Measurements from ENCODE around the gene PSMF1.
"Not testable (repeated sequence)": the region's sequence is repeated elsewhere in the genome, so short reads cannot be mapped to it uniquely, and the experiment has no call there.

PSMF1 gene

GRCh38 chr20:1197801-1198200 lies 79.4 kb downstream of the PSMF1 start:
- no peak for DNase-seq

- no peak for DNase-seq
Observed at GRCh38 chr20:1198751-1199150, 80.3 kb downstream of the PSMF1 start.

- no peak for DNase-seq
Observed at GRCh38 chr20:1199212-1199873, 80.9 kb downstream of the PSMF1 start.

- no peak for DNase-seq
Observed at GRCh38 chr20:1199964-1200363, 81.6 kb downstream of the PSMF1 start.

- DNase-seq: no peak
Observed at GRCh38 chr20:1202762-1203504, 84.5 kb downstream of the PSMF1 start, which contains the start of gene C20orf202. Gene C20orf202, plus strand, starts transcription at chr20:1203454. Its CDS starts 132 bp downstream, at chr20:1203586.

GRCh38 chr20:1203630-1204029 lies 85.2 kb downstream of the PSMF1 start:
- DNase-seq: no peak

GRCh38 chr20:1204113-1204512 lies 85.7 kb downstream of the PSMF1 start:
- DNase-seq: no peak

GRCh38 chr20:1204576-1204975 lies 86.2 kb downstream of the PSMF1 start:
- no peak for DNase-seq

GRCh38 chr20:1205802-1206201 lies 87.4 kb downstream of the PSMF1 start:
- no peak for DNase-seq

- no peak for DNase-seq
Observed at GRCh38 chr20:1206366-1207148, 88.2 kb downstream of the PSMF1 start.

GRCh38 chr20:1207293-1207878 lies 89.0 kb downstream of the PSMF1 start:
- DNase-seq: no peak

GRCh38 chr20:1209447-1210387 lies 91.3 kb downstream of the PSMF1 start:
- no peak for DNase-seq

- no peak for DNase-seq
Observed at GRCh38 chr20:1210501-1210900, 92.1 kb downstream of the PSMF1 start.

GRCh38 chr20:1212023-1212422 lies 93.6 kb downstream of the PSMF1 start:
- DNase-seq: no peak

- DNase-seq: peak; percentile 68
Observed at GRCh38 chr20:1212607-1213396, 94.4 kb downstream of the PSMF1 start.

- DNase-seq: no peak
Observed at GRCh38 chr20:1214838-1215261, 96.4 kb downstream of the PSMF1 start.

GRCh38 chr20:1215386-1216170 lies 97.2 kb downstream of the PSMF1 start:
- no peak for DNase-seq

- DNase-seq: not testable (repeated sequence)
Observed at GRCh38 chr20:1216527-1217427, 98.4 kb downstream of the PSMF1 start.
